ENCODE measurements around the gene PLXND1.
"Not testable (repeated sequence)": the region's sequence is repeated elsewhere in the genome, so short reads cannot be mapped to it uniquely, and the experiment has no call there.

PLXND1 gene

GRCh38 chr3:129606636-129607390 lies at the start of gene PLXND1:
Gene PLXND1, minus strand, starts transcription at chr3:129606676. Its CDS starts 37 bp downstream, at chr3:129606639.
- peak; percentile 84 for DNase-seq (ENCODE audit: low read depth)

GRCh38 chr3:129655291-129655700 lies 48.8 kb upstream of the PLXND1 start:
- no peak for DNase-seq (ENCODE audit: low read depth)

GRCh38 chr3:129654131-129654530 lies 47.7 kb upstream of the PLXND1 start:
- DNase-seq (ENCODE audit: low read depth): peak; percentile 82

- no peak for DNase-seq (ENCODE audit: low read depth)
Observed at GRCh38 chr3:129653019-129653418, 46.5 kb upstream of the PLXND1 start.

GRCh38 chr3:129651435-129652202 lies 45.1 kb upstream of the PLXND1 start:
- peak; percentile 66 for DNase-seq (ENCODE audit: low read depth)

- peak; percentile 77 for DNase-seq (ENCODE audit: low read depth)
Observed at GRCh38 chr3:129650256-129650872, 43.9 kb upstream of the PLXND1 start.

GRCh38 chr3:129648391-129648790 lies 41.9 kb upstream of the PLXND1 start:
- DNase-seq (ENCODE audit: low read depth): no peak

GRCh38 chr3:129645286-129645685 lies 38.8 kb upstream of the PLXND1 start:
- no peak for DNase-seq (ENCODE audit: low read depth)

- no peak for DNase-seq (ENCODE audit: low read depth)
Observed at GRCh38 chr3:129644836-129645235, 38.4 kb upstream of the PLXND1 start.

- DNase-seq (ENCODE audit: low read depth): not testable (repeated sequence)
Observed at GRCh38 chr3:129641567-129642260, 35.2 kb upstream of the PLXND1 start.

- not testable (repeated sequence) for DNase-seq (ENCODE audit: low read depth)
Observed at GRCh38 chr3:129640985-129641384, 34.5 kb upstream of the PLXND1 start.

GRCh38 chr3:129638481-129638880 lies 32.0 kb upstream of the PLXND1 start:
- DNase-seq (ENCODE audit: low read depth): no peak

- DNase-seq (ENCODE audit: low read depth): no peak
Observed at GRCh38 chr3:129636082-129636481, 29.6 kb upstream of the PLXND1 start.

- DNase-seq (ENCODE audit: low read depth): no peak
Observed at GRCh38 chr3:129635656-129636055, 29.2 kb upstream of the PLXND1 start.

- DNase-seq (ENCODE audit: low read depth): no peak
Observed at GRCh38 chr3:129633751-129634481, 27.4 kb upstream of the PLXND1 start.

- DNase-seq (ENCODE audit: low read depth): no peak
Observed at GRCh38 chr3:129632977-129633376, 26.5 kb upstream of the PLXND1 start.

GRCh38 chr3:129632556-129632955 lies 26.1 kb upstream of the PLXND1 start:
- no peak for DNase-seq (ENCODE audit: low read depth)

- no peak for DNase-seq (ENCODE audit: low read depth)
Observed at GRCh38 chr3:129632056-129632455, 25.6 kb upstream of the PLXND1 start.

- DNase-seq (ENCODE audit: low read depth): no peak
Observed at GRCh38 chr3:129629011-129629410, 22.5 kb upstream of the PLXND1 start.

- DNase-seq (ENCODE audit: low read depth): peak; percentile 92
Observed at GRCh38 chr3:129628169-129628522, 21.7 kb upstream of the PLXND1 start.

GRCh38 chr3:129627350-129628168 lies 21.1 kb upstream of the PLXND1 start:
- peak; percentile 85 for DNase-seq (ENCODE audit: low read depth)
